ENCODE data around the gene C11orf52. TPM values are rescaled to one million over a fixed set of nuclear protein-coding genes. Genes with fewer than 3 reads are reported as not detected.

C11orf52 gene
- total RNA-seq, 1 experiment from 2014 or later = 4.0 TPM

DNA sequence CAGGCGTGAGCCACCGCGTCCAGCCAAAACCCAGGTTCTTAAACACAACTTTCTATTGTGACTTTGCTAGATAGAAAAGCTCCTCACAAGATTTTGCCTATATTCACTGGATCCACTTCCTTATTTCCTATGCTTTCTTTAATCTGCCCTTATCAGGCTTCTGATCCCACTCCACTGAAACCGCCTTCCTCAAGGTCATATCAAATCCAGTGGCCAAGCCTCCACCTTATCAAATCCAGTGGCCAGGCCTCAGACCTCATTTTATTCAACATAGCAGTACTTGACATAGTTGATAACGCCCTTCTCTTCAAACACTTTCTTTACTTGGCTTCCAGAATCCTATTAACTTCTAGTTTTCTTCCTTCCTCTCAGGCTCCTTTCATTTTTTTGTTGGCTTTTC, 48.0 kb downstream of the C11orf52 start:
- no peak overlapping the region for H2BK20ac ChIP-seq (ENCODE audit: low read depth, low read length, poor library complexity, severe bottlenecking)
- TF ChIP-seq, protein P1, sequence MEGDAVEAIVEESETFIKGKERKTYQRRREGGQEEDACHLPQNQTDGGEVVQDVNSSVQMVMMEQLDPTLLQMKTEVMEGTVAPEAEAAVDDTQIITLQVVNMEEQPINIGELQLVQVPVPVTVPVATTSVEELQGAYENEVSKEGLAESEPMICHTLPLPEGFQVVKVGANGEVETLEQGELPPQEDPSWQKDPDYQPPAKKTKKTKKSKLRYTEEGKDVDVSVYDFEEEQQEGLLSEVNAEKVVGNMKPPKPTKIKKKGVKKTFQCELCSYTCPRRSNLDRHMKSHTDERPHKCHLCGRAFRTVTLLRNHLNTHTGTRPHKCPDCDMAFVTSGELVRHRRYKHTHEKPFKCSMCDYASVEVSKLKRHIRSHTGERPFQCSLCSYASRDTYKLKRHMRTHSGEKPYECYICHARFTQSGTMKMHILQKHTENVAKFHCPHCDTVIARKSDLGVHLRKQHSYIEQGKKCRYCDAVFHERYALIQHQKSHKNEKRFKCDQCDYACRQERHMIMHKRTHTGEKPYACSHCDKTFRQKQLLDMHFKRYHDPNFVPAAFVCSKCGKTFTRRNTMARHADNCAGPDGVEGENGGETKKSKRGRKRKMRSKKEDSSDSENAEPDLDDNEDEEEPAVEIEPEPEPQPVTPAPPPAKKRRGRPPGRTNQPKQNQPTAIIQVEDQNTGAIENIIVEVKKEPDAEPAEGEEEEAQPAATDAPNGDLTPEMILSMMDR (conservative IDR thresholded peaks at IDR 0.05) = no peak
- H3K23me2 ChIP-seq (ENCODE audit: insufficient read length, low read depth, low read length, poor library complexity, severe bottlenecking) = no peaks in the 10 kb centered on the region
- H2BK120ac ChIP-seq (ENCODE audit: low read depth, low read length, poor library complexity, severe bottlenecking) = no peak overlapping the region
- H3K4me1 ChIP-seq (ENCODE audit: insufficient read depth, low read length) = no peaks in the 10 kb centered on the region
- no peak overlapping the region for H3K9ac ChIP-seq (ENCODE audit: extremely low read depth, insufficient read length, low read length)
- no peaks in the 10 kb centered on the region for H3K9me3 ChIP-seq (ENCODE audit: control insufficient read depth, low read depth, low read length)
- no peaks in the 10 kb centered on the region for H3K79me2 ChIP-seq (ENCODE audit: insufficient read depth, low read length)
- WGBS (ENCODE audit: extremely low coverage, insufficient read length, low lambda C conversion rate) = no CpG with 5 or more reads among the region's 5 CpGs
- H3K27ac ChIP-seq (ENCODE audit: insufficient read length, low read depth, low read length) = no peak overlapping the region
- Mint-ChIP-seq H3K4me3 (no peak overlapping the region), H3K9me3 (no peaks in the 10 kb centered on the region), H3K36me3 (ENCODE audit: insufficient read depth in 1 of 3, low read depth in 3 of 3) (peaks cover 8 to 23% (median 22%) of the 10 kb centered on the region in 3 experiments), H3K27ac (peak overlapping the region in 1 of 3 experiments; percentile 78; a peak in 3 of 7 replicates), H3K4me1 (peaks cover 8 to 9% of the 10 kb centered on the region in 2 experiments), H3K27me3 (ENCODE audit: low read depth) (peaks cover 5% of the 10 kb centered on the region; the same call in 1 of the 2 replicates)
- no peak overlapping the region for H2BK15ac ChIP-seq (ENCODE audit: low read depth, low read length)
- no peak for DNase-seq
- no peaks in the 10 kb centered on the region for H4K20me1 ChIP-seq (ENCODE audit: control insufficient read depth, insufficient read depth, insufficient read length)
- H3K27me3 ChIP-seq (ENCODE audit: insufficient read depth, low read length) = no peaks in the 10 kb centered on the region
- no peak overlapping the region for H3K56ac ChIP-seq (ENCODE audit: insufficient read length, low read depth, low read length)
- no peak overlapping the region for H4K5ac ChIP-seq (ENCODE audit: insufficient read length, low read depth, low read length)
- no peaks in the 10 kb centered on the region for H3K79me1 ChIP-seq (ENCODE audit: insufficient read depth, low read depth, low read length, poor library complexity, severe bottlenecking)
- H2AFZ ChIP-seq (ENCODE audit: low read length) = no peak overlapping the region
- H3K14ac ChIP-seq (ENCODE audit: insufficient read depth, low read length) = no peak overlapping the region
- H3T11ph ChIP-seq (ENCODE audit: low read length) = no peak overlapping the region
- no peak overlapping the region for H3K23ac ChIP-seq (ENCODE audit: insufficient read length, low read depth, low read length)
- H4K91ac ChIP-seq (ENCODE audit: insufficient read length, low read depth, low read length) = no peak overlapping the region
- no peak overlapping the region for H3K18ac ChIP-seq (ENCODE audit: insufficient read length, low read depth, low read length)
- H3K4me2 ChIP-seq (ENCODE audit: insufficient read depth, insufficient read length, low read length) = no peak overlapping the region
- no peak overlapping the region for H2BK5ac ChIP-seq (ENCODE audit: insufficient read length, low read length)
- no peak overlapping the region for H2AK5ac ChIP-seq (ENCODE audit: insufficient read length, low read length)
- H3K4ac ChIP-seq (ENCODE audit: low read depth, low read length) = no peak overlapping the region
- H2BK12ac ChIP-seq (ENCODE audit: insufficient read length, low read depth, low read length) = no peak overlapping the region
- no peak overlapping the region for H4K8ac ChIP-seq (replicated peaks; ENCODE audit: insufficient read length, low read depth, low read length)

All from H9 (cell line).